Activated CD8-positive, alpha-beta memory T cell treated with anti-CD3 and anti-CD28 coated beads for 1 hour (primary cell): ENCODE data around the gene ZNF135.

Experiments
- DNase-seq, 2 donors: peaks; one replicate each; pipeline ENCODE4 v3.0.0-alpha.2; 2020; ENCODE audit warnings: low read depth in 1 of 2; ENCODE audit errors: extremely low read depth in 1 of 2

The ZNF135 gene

DNA sequence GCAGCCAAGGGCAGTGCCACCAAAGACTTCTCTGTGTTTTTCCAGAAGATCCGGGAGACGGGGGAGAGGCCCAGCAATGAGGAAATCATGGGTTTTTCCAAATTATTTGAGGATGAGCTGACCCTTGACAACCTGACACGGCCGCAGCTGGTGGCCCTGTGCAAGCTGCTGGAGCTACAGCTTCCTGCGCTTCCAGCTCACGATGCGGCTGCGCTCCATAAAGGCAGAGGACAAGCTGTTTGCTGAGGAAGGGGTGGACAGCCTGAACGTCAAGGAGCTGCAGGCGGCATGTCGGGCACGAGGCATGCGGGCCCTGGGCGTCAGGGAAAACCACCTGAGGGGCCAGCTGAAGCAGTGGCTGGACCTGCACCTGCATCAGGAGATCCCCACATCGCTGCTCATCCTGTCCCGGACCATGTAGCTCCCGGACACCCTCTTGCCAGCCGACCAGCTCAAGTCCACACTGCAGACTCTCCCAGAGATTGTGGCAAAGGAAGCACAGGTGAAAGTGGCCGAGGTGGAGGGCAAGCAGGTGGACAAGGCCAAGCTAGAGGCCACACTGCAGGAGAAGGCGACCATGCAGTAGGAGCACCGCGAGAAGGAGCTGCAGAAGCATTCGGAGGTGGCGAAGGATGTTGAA is 13.6 kb upstream of the ZNF135 start:
- no peak for DNase-seq

DNA sequence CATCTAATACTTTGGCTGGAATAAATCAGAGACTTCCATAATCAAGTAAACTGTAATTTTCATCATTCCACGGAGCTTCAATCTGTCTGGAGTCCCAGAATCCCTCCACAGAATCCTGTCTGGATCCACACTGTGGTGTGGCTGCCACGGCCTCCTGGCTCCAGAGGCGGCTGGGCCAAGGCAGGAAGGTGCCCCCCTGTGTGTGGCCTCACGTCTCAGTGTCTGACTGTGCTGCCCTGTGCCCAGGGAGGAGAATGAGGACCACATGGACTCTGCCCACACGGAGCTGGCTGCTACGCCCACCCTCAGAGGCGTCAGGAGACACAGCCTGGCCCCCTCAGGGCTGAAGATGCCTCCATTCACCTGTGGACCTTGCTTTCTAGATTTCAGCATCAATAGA is 12.2 kb upstream of the ZNF135 start:
- no peak for DNase-seq

GRCh38 chr19:58047672-58048071 is 11.4 kb upstream of the ZNF135 start:
- no peak for DNase-seq

DNA sequence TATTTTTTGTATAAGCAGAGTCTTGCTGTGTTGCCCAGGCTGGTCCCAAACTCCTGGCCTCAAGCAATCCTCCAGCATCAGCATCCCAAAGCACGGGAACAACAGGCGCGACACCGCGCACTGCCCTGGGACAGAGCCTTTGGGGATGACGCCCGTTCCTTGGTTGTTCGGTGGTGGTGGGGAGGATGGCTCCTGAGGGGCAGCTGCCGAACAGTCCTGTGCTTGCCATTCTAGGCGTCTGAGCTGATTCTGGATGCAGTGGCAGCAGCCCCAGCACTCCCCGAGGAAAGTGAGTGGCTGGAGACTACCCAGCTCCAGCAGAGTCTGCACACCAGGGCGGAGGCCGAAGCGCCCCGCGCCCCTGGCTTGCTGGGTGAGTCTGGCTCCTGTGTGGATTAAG is 6.8 kb upstream of the ZNF135 start:
- no peak for DNase-seq

DNA sequence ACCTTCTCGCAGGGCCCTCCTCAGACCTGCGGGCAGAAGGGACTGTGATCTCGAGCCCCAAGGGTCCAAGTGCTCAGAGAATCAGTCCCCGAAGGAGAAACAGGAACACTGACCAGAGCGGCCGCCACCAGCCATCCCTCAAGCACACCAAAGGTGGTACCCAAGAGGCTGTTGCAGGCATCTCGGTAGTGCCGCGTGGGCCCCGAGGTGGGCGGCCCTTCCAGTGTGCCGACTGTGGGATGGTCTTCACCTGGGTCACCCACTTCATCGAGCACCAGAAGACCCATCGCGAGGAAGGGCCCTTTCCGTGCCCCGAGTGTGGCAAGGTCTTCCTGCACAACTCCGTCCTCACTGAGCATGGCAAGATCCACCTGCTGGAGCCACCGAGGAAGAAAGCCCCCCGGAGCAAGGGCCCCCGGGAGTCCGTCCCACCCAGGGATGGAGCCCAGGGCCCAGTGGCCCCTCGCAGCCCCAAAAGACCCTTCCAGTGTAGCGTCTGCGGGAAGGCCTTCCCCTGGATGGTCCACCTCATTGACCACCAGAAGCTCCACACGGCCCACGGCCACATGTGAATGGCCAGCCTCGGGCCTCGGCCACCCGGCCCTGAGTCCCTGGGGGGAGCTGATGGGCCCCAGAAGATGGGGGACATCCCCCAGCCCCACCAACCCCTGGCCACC is 5.5 kb upstream of the ZNF135 start:
- DNase-seq: no peak

DNA sequence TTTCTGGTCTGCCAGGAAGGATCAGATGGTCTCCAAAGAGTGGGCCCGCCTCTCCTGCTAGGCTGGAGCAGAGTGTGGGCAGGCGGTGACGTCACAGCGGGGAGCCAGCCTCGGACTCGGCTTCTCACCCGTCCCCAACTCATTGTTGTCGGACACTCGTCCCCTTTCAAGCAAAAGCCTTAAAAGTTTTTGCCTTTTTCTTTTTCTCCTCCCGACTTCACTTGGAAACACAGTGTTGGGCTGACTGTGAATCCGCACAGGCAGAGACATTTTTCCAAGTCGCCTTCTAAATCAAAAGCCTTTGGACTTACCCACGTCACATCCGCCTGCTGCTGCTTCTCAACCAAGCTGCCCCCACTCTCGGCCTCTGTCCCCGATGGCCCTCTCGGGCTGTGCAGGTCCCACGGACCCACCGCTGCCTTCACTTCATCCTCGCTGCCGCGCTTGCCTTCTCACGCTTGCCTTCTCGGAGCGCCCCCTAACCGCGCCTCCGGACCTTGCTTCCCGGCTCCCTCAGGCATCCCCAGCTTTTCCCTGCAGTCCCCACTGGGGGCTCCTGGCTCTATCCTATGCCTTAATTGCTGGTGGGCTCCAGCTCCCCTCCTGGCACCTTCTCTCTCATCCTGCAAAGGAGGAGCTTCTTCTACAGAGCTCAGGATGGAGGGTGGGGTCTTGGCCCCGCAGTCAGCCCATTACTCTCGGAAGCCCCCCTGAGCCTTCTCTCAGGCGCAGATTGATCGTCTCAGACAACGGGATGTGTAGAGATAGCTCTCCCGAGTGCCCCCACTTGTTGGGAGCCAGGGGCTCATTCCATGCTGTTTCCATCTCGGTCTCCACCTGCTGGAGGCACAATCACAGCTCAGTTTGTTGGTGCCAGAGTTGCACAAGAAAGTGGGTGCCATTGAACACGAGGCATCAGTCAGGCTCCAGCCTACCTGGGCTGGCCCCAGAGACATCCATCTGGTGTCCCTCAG is 3.9 kb upstream of the ZNF135 start:
- DNase-seq: no peak

DNA sequence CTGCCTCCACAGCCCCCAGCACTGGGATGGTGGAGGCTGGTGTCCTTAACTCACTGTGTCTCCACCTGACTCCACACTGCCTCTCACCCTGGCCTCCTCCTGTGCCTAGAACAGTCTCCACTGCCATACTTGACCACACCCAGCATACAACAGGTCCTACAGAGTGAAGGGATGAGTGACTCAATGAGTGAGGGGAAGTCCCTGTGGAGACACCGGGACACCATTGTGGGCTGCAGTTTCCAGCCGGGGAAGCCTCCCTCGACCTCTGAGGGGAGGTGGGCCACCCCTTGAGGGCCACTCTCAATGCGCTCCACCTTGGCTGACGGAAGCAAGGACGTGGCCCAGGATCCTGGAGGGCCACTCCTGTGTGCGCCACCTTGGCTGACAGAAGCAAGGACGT is 2.8 kb upstream of the ZNF135 start:
- no peak for DNase-seq

DNA sequence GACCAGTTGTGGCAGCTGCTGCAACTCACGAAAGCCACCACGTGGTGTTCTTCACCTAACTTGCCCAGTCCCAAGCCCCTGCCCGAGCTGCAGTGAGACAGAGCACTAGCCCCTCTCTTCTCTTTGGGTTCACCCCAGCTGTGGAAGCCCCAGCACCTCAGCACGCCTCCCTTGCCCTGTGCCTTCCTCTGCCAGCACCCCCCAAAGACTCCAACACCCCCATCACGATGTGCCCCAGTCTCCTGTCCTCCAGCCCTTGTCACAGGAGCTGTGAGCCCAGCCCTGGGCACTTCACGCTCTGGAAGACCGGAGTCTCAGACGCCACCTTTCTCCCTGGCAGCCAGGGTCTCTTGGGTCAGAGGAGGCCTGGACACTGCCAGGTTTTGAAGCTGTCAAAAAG is 2.2 kb upstream of the ZNF135 start:
- no peak for DNase-seq

DNA sequence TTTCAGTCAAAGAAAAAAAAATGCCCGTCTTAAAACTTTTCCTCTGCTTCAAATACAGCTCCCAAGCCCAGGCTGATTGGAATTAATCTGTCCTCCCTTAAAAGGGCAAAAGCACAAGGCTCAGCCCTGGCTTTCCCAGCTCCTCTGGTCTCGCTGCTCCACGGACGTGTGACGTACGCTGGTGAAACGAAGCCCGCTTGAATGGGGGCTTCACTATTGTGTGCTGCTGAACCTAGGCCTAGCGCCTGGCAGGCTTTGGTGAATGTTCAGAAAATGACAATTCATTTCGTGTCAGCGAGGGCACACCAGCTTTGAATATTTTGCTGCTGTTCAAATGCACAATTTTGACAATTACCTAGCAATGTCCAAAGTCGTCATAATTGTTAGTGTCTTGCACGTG is 615 bp upstream of the ZNF135 start:
- no peak for DNase-seq

DNA sequence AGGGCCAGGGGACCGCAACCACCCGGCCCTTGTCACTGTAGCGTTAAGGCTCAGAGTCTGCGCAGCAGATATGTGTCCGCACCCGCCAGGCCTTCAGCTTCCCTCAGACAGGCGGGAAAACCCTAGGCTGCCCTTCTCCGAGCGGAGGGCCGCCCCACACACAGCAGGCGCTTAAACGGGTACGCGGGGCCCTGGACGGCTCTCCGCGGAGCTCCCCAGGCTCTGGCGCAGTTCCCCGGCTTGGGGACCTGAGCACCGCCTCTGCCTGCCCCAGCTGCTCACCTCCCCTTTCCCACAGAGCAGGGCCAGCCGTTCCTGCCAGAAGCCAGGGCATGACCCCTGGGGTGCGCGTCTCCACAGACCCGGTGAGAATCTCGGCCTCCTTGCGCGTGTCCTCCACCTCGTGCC is 593 bp downstream of the ZNF135 start:
- DNase-seq: no peak

DNA sequence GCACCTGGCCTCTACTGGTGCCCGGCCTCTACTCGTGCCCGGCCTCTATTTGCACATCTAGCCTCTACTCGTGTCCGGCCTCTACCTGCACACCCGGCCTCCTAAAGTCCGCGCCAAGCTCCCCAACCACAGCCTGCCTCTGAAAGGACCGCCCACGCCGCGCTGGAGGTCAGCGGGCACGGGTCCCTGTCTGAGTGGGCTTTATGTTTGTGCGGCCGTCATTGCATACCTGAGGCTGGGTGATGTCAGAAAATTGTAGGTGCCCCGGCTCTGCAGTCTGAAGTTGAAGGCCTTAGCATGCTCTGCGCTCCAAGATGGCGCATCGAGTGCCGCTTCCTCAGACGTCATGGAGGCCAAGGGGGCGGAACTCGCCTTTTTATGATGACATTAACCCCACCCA is 1.1 kb downstream of the ZNF135 start:
- DNase-seq: no peak

DNA sequence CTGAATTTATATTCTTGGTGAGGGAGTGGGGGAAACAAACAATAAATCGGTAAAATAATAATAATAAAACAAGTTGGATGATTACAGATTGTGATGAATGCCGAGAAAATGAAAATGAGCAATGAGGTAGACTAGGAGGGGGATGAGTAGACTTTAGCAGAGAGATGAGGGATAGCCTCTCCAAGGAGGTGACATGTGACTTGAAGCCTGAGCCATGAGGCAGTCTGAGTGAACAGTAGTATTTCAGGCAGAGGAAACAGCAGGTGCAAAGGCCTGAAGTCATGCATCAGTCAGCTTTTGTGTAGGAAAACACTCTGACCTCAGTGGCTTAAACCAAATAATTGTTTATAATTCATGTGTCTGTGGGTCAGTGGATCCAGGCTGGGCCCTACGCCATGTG is 4.6 kb downstream of the ZNF135 start:
- no peak for DNase-seq

- no peak for DNase-seq
Observed at GRCh38 chr19:58067240-58067912, 8.3 kb downstream of the ZNF135 start.

GRCh38 chr19:58079792-58080191 is 20.7 kb downstream of the ZNF135 start:
- DNase-seq: no peak

GRCh38 chr19:58083021-58083420 is 23.9 kb downstream of the ZNF135 start:
- DNase-seq: no peak

GRCh38 chr19:58084596-58085347 is 25.7 kb downstream of the ZNF135 start:
- DNase-seq: no peak

DNA sequence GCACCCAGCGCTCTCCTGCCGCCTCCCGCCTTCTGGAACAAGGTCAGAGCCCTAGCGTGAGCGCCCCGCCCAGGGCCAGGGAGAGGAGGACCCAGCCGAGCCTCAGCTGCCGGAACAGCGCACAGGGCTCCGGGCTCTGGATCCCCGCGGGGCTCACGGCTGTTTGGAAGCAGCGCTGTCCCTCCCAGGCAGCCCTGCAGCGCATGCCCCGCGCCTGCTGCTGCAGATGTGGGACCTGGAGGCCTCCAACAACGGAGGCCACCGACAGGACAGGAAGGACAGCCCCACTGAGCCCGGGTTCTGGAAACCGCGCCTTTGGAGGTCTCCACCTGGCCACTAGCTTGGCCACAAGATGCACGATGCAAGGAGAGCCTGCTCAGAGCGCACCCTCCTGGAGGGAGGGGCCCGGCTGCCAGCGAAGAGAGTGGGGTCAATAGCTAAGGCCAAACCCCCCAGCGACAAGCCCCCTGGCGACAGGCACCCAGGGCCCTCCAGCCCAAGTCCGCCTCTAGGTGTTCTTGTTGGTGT is 26.3 kb downstream of the ZNF135 start:
- no peak for DNase-seq

DNA sequence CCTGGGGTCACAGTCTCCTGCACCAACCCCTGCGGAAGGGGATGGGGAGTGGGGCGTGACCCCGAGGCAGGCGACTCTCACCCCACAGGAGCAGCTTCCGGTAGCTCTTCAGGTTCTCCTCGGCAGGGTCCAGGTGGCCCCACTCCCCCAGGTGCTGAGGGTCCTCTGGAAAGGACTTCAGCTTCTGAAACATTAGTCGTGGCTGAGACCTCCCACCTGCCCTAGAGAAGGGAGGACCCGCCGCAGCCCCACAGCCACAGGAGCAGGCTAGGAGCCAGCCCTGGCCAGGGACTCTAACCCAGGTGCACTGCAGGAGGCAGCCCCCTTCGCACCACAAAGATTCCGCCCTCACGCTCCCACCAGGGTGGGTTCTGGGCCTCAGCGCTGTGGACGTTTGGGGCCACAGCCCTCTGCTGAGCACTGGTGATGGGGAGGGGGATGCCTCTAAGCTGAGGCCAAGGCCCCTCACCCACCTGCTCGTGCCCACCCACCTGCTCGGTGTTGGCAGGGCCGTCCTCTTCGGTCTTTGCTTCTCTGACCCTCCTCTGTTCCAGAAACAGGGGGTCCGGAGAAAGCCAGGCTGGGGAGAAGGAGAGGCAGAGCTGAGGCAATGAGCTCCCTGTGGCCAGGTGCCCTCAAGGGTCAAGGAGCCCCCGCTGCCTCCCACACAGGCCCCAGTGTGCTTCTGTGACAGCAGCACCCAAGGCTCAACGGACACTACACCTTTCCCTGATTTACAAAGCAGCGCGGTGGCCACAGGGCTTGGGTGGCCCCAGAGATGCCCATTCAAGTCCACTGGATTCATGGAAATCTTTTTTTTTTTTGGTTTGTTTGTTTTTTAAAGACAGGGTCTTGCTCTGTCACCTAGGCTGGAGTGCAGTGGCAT is 28.0 kb downstream of the ZNF135 start:
- DNase-seq: no peak

DNA sequence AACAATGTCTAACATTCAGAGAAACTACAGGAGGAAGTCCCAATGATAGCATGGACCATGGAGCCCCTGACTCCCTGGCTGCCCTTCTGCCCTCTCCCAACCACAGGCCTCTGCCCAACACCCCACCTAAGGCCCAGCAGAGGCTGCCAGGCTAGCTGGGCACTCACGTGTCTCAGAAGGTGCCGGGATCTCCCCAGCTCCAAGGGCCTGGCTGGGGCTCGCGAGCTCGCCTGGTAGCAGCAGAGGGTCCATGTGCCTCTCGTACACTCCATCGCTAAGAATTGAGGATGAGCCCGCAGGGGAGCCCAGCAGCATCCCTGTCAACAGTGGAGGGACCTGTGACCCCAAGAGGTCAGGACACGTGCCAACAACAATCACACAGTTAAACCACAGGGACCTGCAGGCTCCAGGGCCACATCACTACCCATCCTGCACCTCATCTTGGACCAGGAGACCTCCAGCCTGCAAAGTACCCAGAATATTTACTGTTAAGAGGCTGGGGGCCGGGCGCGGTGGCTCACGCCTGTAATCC is 29.5 kb downstream of the ZNF135 start:
- DNase-seq: no peak
